HCT116 (cell line): ENCODE measurements around the gene SIRT3. TPM values are rescaled to one million over a fixed set of nuclear protein-coding genes. Genes with fewer than 3 reads are reported as not detected.
A peak's percentile ranks its signal among the peaks of the same experiment; 100 is the strongest.

Experiments
- ATAC-seq: fragments of 200-7000 bp; cut with Tn5 transposase; 2 replicates; pipeline ENCODE4 v1.9.1; 2020; ENCODE audit warnings: mild to moderate bottlenecking, moderate library complexity
- BruUV-seq: library from RNA; stranded (reverse); fragments of 400-500 nt; replicated peaks from 2 replicates; lab custom pipeline; 2021; lab: Mats Ljungman, UMichigan
- CTCF ChIA-PET: fragments of 300-600 bp; sonication (Branson Sonifier 250); formaldehyde crosslinking; loops from one replicate; lab custom pipeline; 2021; ENCODE audit warnings: antibody characterized with exemption; lab: Charles Lee
- POLR2A ChIA-PET: fragments of 300-600, 350-600 bp; sonication (Branson Sonifier 250); formaldehyde crosslinking; loops from one replicate; lab custom pipeline; 2021; ENCODE audit warnings: antibody characterized with exemption; lab: Charles Lee
- RAD21 ChIA-PET, 2 experiments: fragments of 300-600 bp; sonication (Branson Sonifier 250); formaldehyde crosslinking; loops; one replicate each; lab custom pipeline; 2023; ENCODE audit warnings: low total read pairs in 2 of 2; ENCODE audit not compliant: uncharacterized antibody in 2 of 2, unreplicated experiment in 2 of 2, low non-redundant PET in 1 of 2; lab: Charles Lee
- DNase-seq: peaks from one replicate; pipeline ENCODE4 v3.0.0-alpha.2; 2010; ENCODE audit warnings: low read depth, low spot score
- H2AFZ ChIP-seq: fragments of 200-600 bp; shearing (Covaris generic), sonication (generic); 2 replicates; pipeline ENCODE4 v1.6.1; 2017; ENCODE audit warnings: low read depth, mixed run types, mixed read lengths, antibody characterized with exemption, low read length; ENCODE audit not compliant: poor library complexity, severe bottlenecking
- H3K27ac ChIP-seq: 2 replicates; pipeline ENCODE4 v1.5.1; 2012; ENCODE audit warnings: low read depth, low read length
- H3K27me3 ChIP-seq: fragments of 200-600 bp; sonication (generic); 2 replicates; pipeline ENCODE4 v1.6.1; 2016; ENCODE audit warnings: mixed run types, low read length, mixed read lengths; ENCODE audit not compliant: insufficient read depth
- H3K36me3 ChIP-seq, 2 experiments: fragments of 200-500 bp in 1 of 2; fragments of 200-600 bp in 1 of 2; sonication (Bioruptor generic) in 1 of 2; sonication (generic) in 1 of 2; 2 replicates each; pipeline versions ENCODE4 v1.5.1 to v1.6.1; 2014 to 2016; ENCODE audit warnings: low read length in 2 of 2, inconsistent platforms in 1 of 2, mixed read lengths in 1 of 2, mixed run types in 1 of 2; ENCODE audit not compliant: insufficient read depth in 2 of 2, control insufficient read depth in 1 of 2
- H3K4me1 ChIP-seq, 2 experiments: fragments of 200-600 bp in 1 of 2; sonication (generic) in 1 of 2; 2 replicates each; pipeline versions ENCODE4 v1.5.1 to v1.6.1; 2012 to 2017; ENCODE audit warnings: low read length in 2 of 2, inconsistent platforms in 1 of 2, mild to moderate bottlenecking in 1 of 2, mixed read lengths in 1 of 2, mixed run types in 1 of 2, moderate library complexity in 1 of 2; ENCODE audit not compliant: insufficient read depth in 2 of 2, control insufficient read depth in 1 of 2
- H3K4me2 ChIP-seq: fragments of 200-600 bp; sonication (generic); 2 replicates; pipeline ENCODE4 v1.6.1; 2017; ENCODE audit warnings: mixed run types, low read length, mixed read lengths
- H3K4me3 ChIP-seq, 2 experiments: fragments of 200-600 bp in 1 of 2; sonication (generic) in 1 of 2; replicated peaks in 1 of 2; 2 replicates each; pipeline ENCODE4 v1.5.1; 2011 to 2016; ENCODE audit warnings: low read length in 2 of 2, control low read depth in 1 of 2, low read depth in 1 of 2, mild to moderate bottlenecking in 1 of 2, mixed read lengths in 1 of 2, mixed run types in 1 of 2
- H3K79me2 ChIP-seq: fragments of 200-600 bp; sonication (generic); 2 replicates; pipeline ENCODE4 v1.6.1; 2017; ENCODE audit warnings: mild to moderate bottlenecking, mixed run types, low read length, moderate library complexity, mixed read lengths; ENCODE audit not compliant: insufficient read depth
- H3K9ac ChIP-seq: fragments of 200-600 bp; sonication (generic); 2 replicates; pipeline ENCODE4 v1.6.1; 2016; ENCODE audit warnings: low read length, mixed read lengths
- H3K9me2 ChIP-seq: fragments of 200-600 bp; sonication (generic), shearing (Covaris generic); 2 replicates; pipeline ENCODE4 v1.6.1; 2017; ENCODE audit warnings: mixed run types, mild to moderate bottlenecking, moderate library complexity; ENCODE audit not compliant: insufficient read depth
- H3K9me3 ChIP-seq, 2 experiments: fragments of 200-500 bp in 1 of 2; fragments of 200-600 bp in 1 of 2; sonication (Bioruptor generic) in 1 of 2; sonication (generic) in 1 of 2; 2 replicates each; pipeline ENCODE4 v1.6.1; 2014 to 2017; ENCODE audit warnings: low read length in 2 of 2, mixed read lengths in 2 of 2, inconsistent platforms in 1 of 2, low read depth in 1 of 2, mild to moderate bottlenecking in 1 of 2, mixed run types in 1 of 2, moderate library complexity in 1 of 2; ENCODE audit not compliant: control insufficient read depth in 1 of 2, insufficient read depth in 1 of 2
- H4K20me1 ChIP-seq: fragments of 200-600 bp; sonication (generic), shearing (Covaris generic); 2 replicates; pipeline ENCODE4 v1.6.1; 2017; ENCODE audit warnings: mixed run types, mild to moderate bottlenecking, moderate library complexity; ENCODE audit not compliant: insufficient read depth
- CBX3 ChIP-seq: IDR thresholded peaks from 2 replicates; pipeline ENCODE4 v1.6.1; 2012; ENCODE audit warnings: low read depth
- EGR1 ChIP-seq: IDR thresholded peaks from 2 replicates; pipeline ENCODE4 v1.6.1; 2012; ENCODE audit warnings: low read depth
- EZH2 ChIP-seq: fragments of 200-600 bp; sonication (generic); IDR thresholded peaks from 2 replicates; pipeline ENCODE4 v1.6.1; 2017; ENCODE audit warnings: antibody characterized with exemption, mixed run types
- MAX ChIP-seq: IDR thresholded peaks from 2 replicates; pipeline ENCODE4 v1.6.1; 2012
- REST ChIP-seq: IDR thresholded peaks from 2 replicates; pipeline ENCODE4 v1.6.1; 2012; ENCODE audit warnings: low read depth
- SIN3A ChIP-seq: IDR thresholded peaks from 2 replicates; pipeline ENCODE4 v1.6.1; 2012; ENCODE audit warnings: low read depth
- ZFX ChIP-seq: fragments of 450-650 bp; IDR thresholded peaks from 2 replicates; pipeline ENCODE4 v1.6.1; 2017
- intact Hi-C: fragments of 100-400 bp; cut with micrococcal nuclease; formaldehyde crosslinking; loops from 2 replicates; pipeline ENCODE4 v1.10.0; 2022
- total RNA-seq: library from RNA; stranded (reverse); gene quantifications from one replicate; pipeline ENCODE4 v1.2.1, GENCODE V29; 2021; ENCODE audit not compliant: unreplicated experiment

Gene SIRT3
- total RNA-seq, 1 experiment from 2014 or later = 17.9 TPM

DNA sequence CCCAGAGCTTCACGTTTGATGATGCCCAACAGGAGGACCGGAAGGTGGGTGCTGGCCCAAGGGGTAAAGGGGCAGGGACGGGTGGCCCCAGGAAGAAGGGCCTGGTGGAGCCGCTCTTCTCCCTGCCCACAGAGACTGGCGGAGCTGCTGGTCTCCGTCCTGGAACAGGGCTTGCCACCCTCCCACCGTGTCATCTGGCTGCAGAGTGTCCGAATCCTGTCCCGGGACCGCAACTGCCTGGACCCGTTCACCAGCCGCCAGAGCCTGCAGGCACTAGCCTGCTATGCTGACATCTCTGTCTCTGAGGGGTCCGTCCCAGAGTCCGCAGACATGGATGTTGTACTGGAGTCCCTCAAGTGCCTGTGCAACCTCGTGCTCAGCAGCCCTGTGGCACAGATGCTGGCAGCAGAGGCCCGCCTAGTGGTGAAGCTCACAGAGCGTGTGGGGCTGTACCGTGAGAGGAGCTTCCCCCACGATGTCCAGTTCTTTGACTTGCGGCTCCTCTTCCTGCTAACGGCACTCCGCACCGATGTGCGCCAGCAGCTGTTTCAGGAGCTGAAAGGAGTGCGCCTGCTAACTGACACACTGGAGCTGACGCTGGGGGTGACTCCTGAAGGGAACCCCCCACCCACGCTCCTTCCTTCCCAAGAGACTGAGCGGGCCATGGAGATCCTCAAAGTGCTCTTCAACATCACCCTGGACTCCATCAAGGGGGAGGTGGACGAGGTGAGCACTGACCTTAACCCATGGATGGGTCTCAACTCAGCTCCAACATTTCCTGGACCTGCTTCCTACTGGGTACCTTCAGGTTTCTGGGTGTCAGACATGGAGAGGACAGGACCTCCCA is 26.6 kb downstream of the SIRT3 start:
- ATAC-seq = no peak
- ChIA-PET CTCF (no interaction called here), POLR2A (no interaction called here), RAD21 (no interaction called here)
- Histone ChIP-seq H3K27ac (peak overlapping the region; percentile 94), H3K36me3 (peaks cover 39 to 63% of the 10 kb centered on the region in 2 experiments), H2AFZ (no peak overlapping the region), H3K9me3 (no peaks in the 10 kb centered on the region), H3K4me1 (peaks cover 16 to 24% of the 10 kb centered on the region in 2 experiments), H3K9ac (peak overlapping the region; percentile 89), H3K4me3 (peak overlapping the region; percentile 76 to 99), H3K79me2 (peaks cover 69% of the 10 kb centered on the region), H3K9me2 (no peaks in the 10 kb centered on the region), H3K4me2 (peak overlapping the region; percentile 91), H3K27me3 (no peaks in the 10 kb centered on the region), H4K20me1 (no peaks in the 10 kb centered on the region)
- TSS peak; percentile 18 for BruUV-seq
- intact Hi-C loops = no loop called here
- no peak for TF ChIP-seq SIN3A
- no peak for TF ChIP-seq REST
- DNase-seq = no peak

DNA sequence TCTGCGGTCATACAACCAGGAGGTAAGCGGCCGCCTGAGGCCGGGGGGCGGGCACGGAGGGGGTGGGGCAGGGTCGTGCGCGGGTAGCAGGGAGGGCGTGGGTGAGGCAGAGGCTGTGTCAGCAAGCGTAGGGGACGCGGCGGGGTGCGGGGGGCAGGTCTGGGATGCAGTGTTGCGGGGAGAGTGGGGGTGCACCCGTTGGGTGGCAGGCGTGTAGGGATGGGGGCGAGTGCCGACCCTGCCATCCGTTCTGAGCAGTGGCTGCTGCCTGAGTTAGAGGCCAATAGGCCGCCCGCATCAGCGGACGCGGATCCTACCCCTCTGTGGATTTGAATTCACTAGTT is 27.3 kb downstream of the SIRT3 start:
- Histone ChIP-seq H3K9ac (peak overlapping the region; percentile 89), H3K27me3 (no peaks in the 10 kb centered on the region), H3K4me2 (peak overlapping the region; percentile 91), H3K36me3 (peaks cover 38 to 63% of the 10 kb centered on the region in 2 experiments), H3K9me2 (no peaks in the 10 kb centered on the region), H4K20me1 (no peaks in the 10 kb centered on the region), H3K4me1 (peaks cover 16 to 24% of the 10 kb centered on the region in 2 experiments), H3K27ac (peak overlapping the region; percentile 94), H3K79me2 (peaks cover 72% of the 10 kb centered on the region), H2AFZ (no peak overlapping the region), H3K9me3 (no peaks in the 10 kb centered on the region), H3K4me3 (peak overlapping the region; percentile 76 to 99)
- RAD21 ChIA-PET = no interaction called here
- TF ChIP-seq ZFX (peak; percentile 34; the same call in 1 of the 2 replicates), EZH2 (no peak), CBX3 (no peak), MAX (no peak), EGR1 (no peak)
- intact Hi-C loops = no loop called here
- no peak for DNase-seq
- BruUV-seq = no TSS peak
- CTCF ChIA-PET = no interaction called here
- POLR2A ChIA-PET = no interaction called here
- peak; percentile 20 for ATAC-seq
